Upper lobe of right lung (tissue), 1 donor: ENCODE measurements around the gene ABLIM2. TPM values are rescaled to one million over a fixed set of nuclear protein-coding genes. Genes with fewer than 3 reads are reported as not detected.
A peak's percentile ranks its signal among the peaks of the same experiment; 100 is the strongest.

Source experiments
- ATAC-seq: fragments of 200-7000 bp; cut with Tn5 transposase; one replicate; pipeline ENCODE4 v1.9.1; 2020; ENCODE audit warnings: mild to moderate bottlenecking, moderate library complexity
- DNase-seq: peaks from one replicate; pipeline ENCODE4 v3.0.0-alpha.2; 2020
- H3K27ac ChIP-seq: fragments of 200-600 bp; one replicate; pipeline ENCODE4 v1.8.0; 2022
- H3K27me3 ChIP-seq: fragments of 200-600 bp; one replicate; pipeline ENCODE4 v1.8.0; 2022; ENCODE audit warnings: mild to moderate bottlenecking
- H3K36me3 ChIP-seq: fragments of 200-600 bp; one replicate; pipeline ENCODE4 v1.8.0; 2022
- H3K4me1 ChIP-seq: fragments of 200-600 bp; one replicate; pipeline ENCODE4 v1.8.0; 2022
- H3K4me3 ChIP-seq: fragments of 200-600 bp; one replicate; pipeline ENCODE4 v1.8.0; 2022; ENCODE audit warnings: mild to moderate bottlenecking
- H3K9me3 ChIP-seq: fragments of 200-600 bp; one replicate; pipeline ENCODE4 v1.8.0; 2022
- CTCF ChIP-seq: fragments of 200-600 bp; IDR thresholded peaks from one replicate; pipeline ENCODE4 v1.8.0; 2022; ENCODE audit warnings: antibody characterized with exemption
- intact Hi-C: fragments of 100-400 bp; cut with DNase I; formaldehyde crosslinking; loops from one replicate; pipeline ENCODE4 v1.11.0; 2022
- total RNA-seq: library from RNA; stranded (reverse); fragmentation: NEBNext Ultra II Directional; extraction: Animal tissue kit (Norgen Biotek cat#: 25700); gene quantifications from one replicate; pipeline ENCODE4 v1.2.1, GENCODE V29; 2021
- donor health status: DM: no; HTN: yes; CAD: no; lungs with severe emphysema.

ABLIM2 gene
- total RNA-seq, 1 donor from 2014 or later = 12.7 TPM

GRCh38 chr4:7933651-7934510, 224.7 kb downstream of the ABLIM2 start:
- TF ChIP-seq CTCF = no peak
- no peaks in the 10 kb centered on the region for H3K9me3 ChIP-seq
- H3K4me1 ChIP-seq = peaks cover 30% of the 10 kb centered on the region
- H3K27ac ChIP-seq = no peak overlapping the region
- intact Hi-C loops = no loop called here
- H3K27me3 ChIP-seq = no peaks in the 10 kb centered on the region
- no peaks in the 10 kb centered on the region for H3K36me3 ChIP-seq
- no peak for ATAC-seq
- no peak overlapping the region for H3K4me3 ChIP-seq
- DNase-seq = no peak

GRCh38 chr4:7932287-7932686, 226.3 kb downstream of the ABLIM2 start:
- no peak for ATAC-seq
- no peak overlapping the region for H3K4me3 ChIP-seq
- TF ChIP-seq CTCF = no peak
- H3K36me3 ChIP-seq = no peaks in the 10 kb centered on the region
- no peak overlapping the region for H3K27ac ChIP-seq
- no peak for DNase-seq
- H3K27me3 ChIP-seq = no peaks in the 10 kb centered on the region
- H3K9me3 ChIP-seq = no peaks in the 10 kb centered on the region
- H3K4me1 ChIP-seq = peaks cover 22% of the 10 kb centered on the region
- intact Hi-C loops = no loop called here

GRCh38 chr4:7929118-7929951, 229.3 kb downstream of the ABLIM2 start:
- Histone ChIP-seq H3K27ac (no peak overlapping the region), H3K4me1 (peaks cover 14% of the 10 kb centered on the region), H3K9me3 (no peaks in the 10 kb centered on the region), H3K4me3 (no peak overlapping the region), H3K27me3 (no peaks in the 10 kb centered on the region), H3K36me3 (no peaks in the 10 kb centered on the region)
- peak; percentile 72 for DNase-seq
- intact Hi-C loops = no loop called here
- peak; percentile 95 for ATAC-seq
- TF ChIP-seq CTCF = peak; percentile 11

- Histone ChIP-seq H3K36me3 (no peaks in the 10 kb centered on the region), H3K27me3 (no peaks in the 10 kb centered on the region), H3K9me3 (no peaks in the 10 kb centered on the region), H3K27ac (no peak overlapping the region), H3K4me3 (no peak overlapping the region), H3K4me1 (peaks cover 14% of the 10 kb centered on the region)
- no peak for DNase-seq
- intact Hi-C loops = no loop called here
- no peak for ATAC-seq
- no peak for TF ChIP-seq CTCF
Observed at GRCh38 chr4:7928711-7929110, 229.9 kb downstream of the ABLIM2 start.

GRCh38 chr4:7926822-7927221, 231.8 kb downstream of the ABLIM2 start:
- Histone ChIP-seq H3K4me3 (no peak overlapping the region), H3K9me3 (no peaks in the 10 kb centered on the region), H3K27me3 (no peaks in the 10 kb centered on the region), H3K27ac (no peak overlapping the region), H3K36me3 (no peaks in the 10 kb centered on the region), H3K4me1 (peaks cover 14% of the 10 kb centered on the region)
- intact Hi-C loops = no loop called here
- DNase-seq (no peak), ATAC-seq (no peak)
- no peak for TF ChIP-seq CTCF
